Mesendoderm (in vitro differentiated cells): Measurements from ENCODE around the gene NTRK2.

Experiments
- DNase-seq: peaks from one replicate; pipeline ENCODE4 v3.0.0; 2013
- H2AK5ac ChIP-seq: 2 replicates; pipeline ENCODE4 v1.6.1; 2013; ENCODE audit warnings: low read length, inconsistent platforms
- H2BK120ac ChIP-seq: 2 replicates; pipeline ENCODE4 v1.6.1; 2013; ENCODE audit warnings: low read depth, mild to moderate bottlenecking, low read length, moderate library complexity, mixed read lengths
- H2BK15ac ChIP-seq: replicated peaks from 2 replicates; pipeline ENCODE4 v1.6.1; 2013; ENCODE audit warnings: low read depth, mild to moderate bottlenecking, moderate library complexity
- H2BK5ac ChIP-seq: 2 replicates; pipeline ENCODE4 v1.6.1; 2013; ENCODE audit warnings: low read length, inconsistent platforms
- H3K18ac ChIP-seq: 2 replicates; pipeline ENCODE4 v1.6.1; 2013; ENCODE audit warnings: mild to moderate bottlenecking, low read length, mixed read lengths
- H3K23ac ChIP-seq: one replicate; pipeline ENCODE4 v1.6.1; 2013; ENCODE audit warnings: low read length
- H3K27ac ChIP-seq: 2 replicates; pipeline ENCODE4 v1.5.1; 2013; ENCODE audit warnings: low read depth, mild to moderate bottlenecking, inconsistent platforms, low read length, moderate library complexity
- H3K27me3 ChIP-seq: 2 replicates; pipeline ENCODE4 v1.6.1; 2013; ENCODE audit warnings: low read length, control low read depth, mild to moderate bottlenecking, inconsistent platforms; ENCODE audit not compliant: insufficient read depth, poor library complexity
- H3K36me3 ChIP-seq: 2 replicates; pipeline ENCODE4 v1.6.1; 2013; ENCODE audit warnings: low read length, inconsistent platforms; ENCODE audit not compliant: control insufficient read depth, insufficient read depth
- H3K4ac ChIP-seq: one replicate; pipeline ENCODE4 v1.6.1; 2013; ENCODE audit warnings: low read depth, mild to moderate bottlenecking, low read length, moderate library complexity
- H3K4me1 ChIP-seq: 2 replicates; pipeline ENCODE4 v1.6.1; 2013; ENCODE audit warnings: low read depth, low read length, inconsistent platforms; ENCODE audit not compliant: control insufficient read depth
- H3K4me2 ChIP-seq: 2 replicates; pipeline ENCODE4 v1.6.1; 2013; ENCODE audit warnings: low read length
- H3K4me3 ChIP-seq: 2 replicates; pipeline ENCODE4 v1.5.1; 2013; ENCODE audit warnings: mild to moderate bottlenecking, low read length
- H3K56ac ChIP-seq: one replicate; pipeline ENCODE4 v1.6.1; 2013; ENCODE audit warnings: low read length
- H3K79me1 ChIP-seq: 2 replicates; pipeline ENCODE4 v1.6.1; 2013; ENCODE audit warnings: low read length, inconsistent platforms
- H3K79me2 ChIP-seq: 2 replicates; pipeline ENCODE4 v1.6.1; 2013; ENCODE audit warnings: mild to moderate bottlenecking, low read length; ENCODE audit not compliant: control insufficient read depth, insufficient read depth
- H3K9ac ChIP-seq: 2 replicates; pipeline ENCODE4 v1.6.1; 2013; ENCODE audit warnings: low read length, inconsistent platforms
- H4K5ac ChIP-seq: one replicate; pipeline ENCODE4 v1.6.1; 2013; ENCODE audit warnings: low read length
- H4K8ac ChIP-seq: one replicate; pipeline ENCODE4 v1.6.1; 2013; ENCODE audit warnings: low read depth, mild to moderate bottlenecking, control low read depth, low read length, moderate library complexity
- WGBS: extraction: QIAGEN DNeasy Blood & Tissue Kit; methylation state at CpG from one replicate; pipeline ENCODE4 v1.1.7; 2013; ENCODE audit warnings: low lambda C conversion rate, missing lambda C conversion rate; ENCODE audit not compliant: insufficient coverage; ENCODE audit errors: extremely low coverage; 5-methylcytosine and 5-hydroxymethylcytosine counted together

Gene NTRK2

DNA sequence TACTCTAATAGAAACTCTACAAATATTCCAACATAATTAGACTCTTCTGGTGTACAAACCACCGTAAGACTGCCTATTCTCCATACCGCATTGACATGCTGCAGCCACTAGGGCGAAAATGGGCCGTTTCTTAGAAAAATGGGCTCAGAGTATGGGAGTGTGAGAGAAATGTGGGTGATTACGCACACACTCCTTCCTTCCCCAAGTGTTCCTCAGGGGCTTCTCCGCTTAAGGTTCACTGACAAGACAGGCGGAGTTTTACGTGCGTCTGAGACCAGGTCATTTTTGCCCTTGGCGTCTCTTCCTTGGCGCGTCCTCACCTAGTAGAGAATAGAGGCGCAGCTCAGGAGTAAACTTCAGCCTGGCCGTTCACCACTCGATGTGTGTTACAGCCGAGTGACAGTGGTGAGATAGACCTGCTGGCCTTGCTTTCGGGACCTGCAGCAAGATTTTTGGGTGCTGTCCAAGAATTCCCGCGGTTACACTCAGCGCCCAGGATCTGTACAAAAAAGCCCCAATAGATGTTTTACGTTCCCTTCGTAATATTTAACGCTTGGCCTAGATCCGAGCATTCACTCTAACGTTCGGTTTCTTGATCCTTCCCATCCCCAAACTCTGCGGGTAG, 1.8 kb upstream of the NTRK2 start:
- Histone ChIP-seq H2AK5ac (no peak overlapping the region), H3K18ac (no peak overlapping the region), H2BK15ac (no peak overlapping the region), H3K4ac (no peak overlapping the region), H3K56ac (no peak overlapping the region), H3K27ac (no peak overlapping the region), H3K36me3 (no peaks in the 10 kb centered on the region), H2BK120ac (no peak overlapping the region), H4K8ac (no peak overlapping the region), H2BK5ac (no peak overlapping the region), H3K27me3 (peaks cover 22% of the 10 kb centered on the region), H3K9ac (peak overlapping the region; percentile 6), H3K4me3 (no peak overlapping the region), H3K23ac (no peak overlapping the region), H3K79me1 (no peaks in the 10 kb centered on the region), H3K79me2 (no peaks in the 10 kb centered on the region), H3K4me1 (peaks cover 2% of the 10 kb centered on the region), H3K4me2 (peak overlapping the region; percentile 43), H4K5ac (no peak overlapping the region)
- DNase-seq: peak; percentile 51
- no CpG with 5 or more reads among the region's 27 CpGs for WGBS

DNA sequence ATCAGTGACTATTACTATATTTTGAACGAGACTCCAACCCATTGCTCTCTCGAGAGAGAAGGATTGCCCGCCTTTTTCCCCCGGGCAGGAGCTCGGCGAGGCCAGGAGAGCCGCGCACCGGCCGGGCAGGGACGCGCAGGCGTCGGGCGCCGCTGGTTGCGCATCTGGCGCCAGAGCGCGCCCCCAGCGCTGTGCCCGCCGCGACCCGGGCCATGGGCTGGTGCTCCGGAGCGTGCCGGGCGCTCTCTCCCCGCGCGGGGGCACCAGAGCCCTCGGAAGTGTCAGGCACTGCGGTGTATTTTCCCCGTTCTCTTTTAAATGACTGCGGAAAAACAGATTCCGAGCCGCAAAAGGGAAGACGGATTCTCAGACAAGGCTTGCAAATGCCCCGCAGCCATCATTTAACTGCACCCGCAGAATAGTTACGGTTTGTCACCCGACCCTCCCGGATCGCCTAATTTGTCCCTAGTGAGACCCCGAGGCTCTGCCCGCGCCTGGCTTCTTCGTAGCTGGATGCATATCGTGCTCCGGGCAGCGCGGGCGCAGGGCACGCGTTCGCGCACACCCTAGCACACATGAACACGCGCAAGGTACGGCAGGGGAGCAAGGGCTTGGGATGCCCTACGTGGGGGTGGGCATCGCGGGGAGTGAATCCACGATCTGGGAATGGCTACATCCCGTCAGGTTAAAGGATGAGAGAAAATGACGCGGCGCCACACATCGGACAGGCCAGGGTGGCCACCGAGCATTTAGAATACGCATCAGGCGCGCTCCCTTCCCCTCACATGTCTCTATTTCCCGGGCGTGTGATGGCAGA, 1.1 kb upstream of the NTRK2 start:
- Histone ChIP-seq H3K4me2 (peak overlapping the region; percentile 54), H3K27me3 (peaks cover 22% of the 10 kb centered on the region), H3K4ac (no peak overlapping the region), H3K4me3 (no peak overlapping the region), H2BK15ac (no peak overlapping the region), H3K56ac (peak overlapping the region; percentile 67), H2BK5ac (no peak overlapping the region), H4K5ac (no peak overlapping the region), H3K36me3 (no peaks in the 10 kb centered on the region), H3K23ac (no peak overlapping the region), H3K27ac (no peak overlapping the region), H3K79me2 (no peaks in the 10 kb centered on the region), H3K4me1 (peaks cover 2% of the 10 kb centered on the region), H2BK120ac (no peak overlapping the region), H3K79me1 (no peaks in the 10 kb centered on the region), H3K18ac (no peak overlapping the region), H2AK5ac (no peak overlapping the region), H4K8ac (no peak overlapping the region), H3K9ac (peak overlapping the region; percentile 44)
- no CpG with 5 or more reads among the region's 76 CpGs for WGBS
- peak; percentile 87 for DNase-seq

DNA sequence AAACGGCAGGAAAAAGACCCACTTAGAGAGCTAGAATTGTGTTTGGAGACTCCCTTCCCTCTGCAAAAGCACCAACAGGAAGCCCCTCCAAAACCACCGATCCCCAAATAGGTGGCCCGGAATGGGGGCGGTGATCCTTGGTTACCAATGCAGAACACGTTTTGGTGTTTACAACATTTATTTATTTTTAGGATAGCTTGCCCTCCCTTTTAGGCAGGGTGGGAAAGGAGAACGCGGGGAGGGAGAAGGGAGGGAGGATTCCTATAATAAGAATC, 579 bp upstream of the NTRK2 start:
- Histone ChIP-seq H3K9ac (no peak overlapping the region), H3K36me3 (no peaks in the 10 kb centered on the region), H2BK15ac (no peak overlapping the region), H4K8ac (no peak overlapping the region), H2AK5ac (no peak overlapping the region), H3K23ac (no peak overlapping the region), H3K4ac (no peak overlapping the region), H3K56ac (no peak overlapping the region), H3K4me3 (no peak overlapping the region), H3K27ac (no peak overlapping the region), H2BK120ac (no peak overlapping the region), H2BK5ac (no peak overlapping the region), H3K27me3 (peaks cover 22% of the 10 kb centered on the region), H3K79me2 (no peaks in the 10 kb centered on the region), H3K4me2 (peak overlapping the region; percentile 54), H4K5ac (no peak overlapping the region), H3K79me1 (no peaks in the 10 kb centered on the region), H3K4me1 (peaks cover 2% of the 10 kb centered on the region), H3K18ac (no peak overlapping the region)
- DNase-seq: no peak
- WGBS: no CpG with 5 or more reads among the region's 7 CpGs

DNA sequence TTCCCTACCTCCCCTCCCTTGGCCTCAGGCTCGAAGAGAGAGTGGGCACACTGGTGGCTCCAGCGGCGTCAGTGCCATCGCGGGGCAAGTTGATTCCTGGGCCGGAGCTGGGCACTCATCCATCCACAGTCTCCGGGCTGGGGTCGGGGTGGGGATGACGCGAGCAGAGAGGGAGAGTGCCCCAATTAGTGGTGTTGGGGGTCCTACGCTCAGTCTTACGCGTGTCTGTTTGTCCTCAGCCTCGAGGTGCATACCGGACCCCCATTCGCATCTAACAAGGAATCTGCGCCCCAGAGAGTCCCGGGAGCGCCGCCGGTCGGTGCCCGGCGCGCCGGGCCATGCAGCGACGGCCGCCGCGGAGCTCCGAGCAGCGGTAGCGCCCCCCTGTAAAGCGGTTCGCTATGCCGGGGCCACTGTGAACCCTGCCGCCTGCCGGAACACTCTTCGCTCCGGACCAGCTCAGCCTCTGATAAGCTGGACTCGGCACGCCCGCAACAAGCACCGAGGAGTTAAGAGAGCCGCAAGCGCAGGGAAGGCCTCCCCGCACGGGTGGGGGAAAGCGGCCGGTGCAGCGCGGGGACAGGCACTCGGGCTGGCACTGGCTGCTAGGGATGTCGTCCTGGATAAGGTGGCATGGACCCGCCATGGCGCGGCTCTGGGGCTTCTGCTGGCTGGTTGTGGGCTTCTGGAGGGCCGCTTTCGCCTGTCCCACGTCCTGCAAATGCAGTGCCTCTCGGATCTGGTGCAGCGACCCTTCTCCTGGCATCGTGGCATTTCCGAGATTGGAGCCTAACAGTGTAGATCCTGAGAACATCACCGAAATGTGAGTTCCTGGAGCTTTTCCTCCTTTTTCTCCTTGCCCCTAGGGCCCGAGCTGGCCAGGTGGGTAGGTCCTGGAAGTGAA, 861 bp downstream of the NTRK2 start:
- Histone ChIP-seq H3K56ac (peak overlapping the region; percentile 40), H4K8ac (no peak overlapping the region), H3K18ac (no peak overlapping the region), H3K79me2 (no peaks in the 10 kb centered on the region), H4K5ac (no peak overlapping the region), H3K4ac (no peak overlapping the region), H2BK15ac (no peak overlapping the region), H2BK120ac (no peak overlapping the region), H3K27ac (no peak overlapping the region), H3K4me1 (peaks cover 2% of the 10 kb centered on the region), H2BK5ac (no peak overlapping the region), H3K9ac (no peak overlapping the region), H2AK5ac (no peak overlapping the region), H3K36me3 (no peaks in the 10 kb centered on the region), H3K27me3 (peaks cover 22% of the 10 kb centered on the region), H3K4me2 (peak overlapping the region; percentile 65), H3K4me3 (no peak overlapping the region), H3K79me1 (no peaks in the 10 kb centered on the region), H3K23ac (no peak overlapping the region)
- peak; percentile 56 for DNase-seq
- no CpG with 5 or more reads among the region's 67 CpGs for WGBS

DNA sequence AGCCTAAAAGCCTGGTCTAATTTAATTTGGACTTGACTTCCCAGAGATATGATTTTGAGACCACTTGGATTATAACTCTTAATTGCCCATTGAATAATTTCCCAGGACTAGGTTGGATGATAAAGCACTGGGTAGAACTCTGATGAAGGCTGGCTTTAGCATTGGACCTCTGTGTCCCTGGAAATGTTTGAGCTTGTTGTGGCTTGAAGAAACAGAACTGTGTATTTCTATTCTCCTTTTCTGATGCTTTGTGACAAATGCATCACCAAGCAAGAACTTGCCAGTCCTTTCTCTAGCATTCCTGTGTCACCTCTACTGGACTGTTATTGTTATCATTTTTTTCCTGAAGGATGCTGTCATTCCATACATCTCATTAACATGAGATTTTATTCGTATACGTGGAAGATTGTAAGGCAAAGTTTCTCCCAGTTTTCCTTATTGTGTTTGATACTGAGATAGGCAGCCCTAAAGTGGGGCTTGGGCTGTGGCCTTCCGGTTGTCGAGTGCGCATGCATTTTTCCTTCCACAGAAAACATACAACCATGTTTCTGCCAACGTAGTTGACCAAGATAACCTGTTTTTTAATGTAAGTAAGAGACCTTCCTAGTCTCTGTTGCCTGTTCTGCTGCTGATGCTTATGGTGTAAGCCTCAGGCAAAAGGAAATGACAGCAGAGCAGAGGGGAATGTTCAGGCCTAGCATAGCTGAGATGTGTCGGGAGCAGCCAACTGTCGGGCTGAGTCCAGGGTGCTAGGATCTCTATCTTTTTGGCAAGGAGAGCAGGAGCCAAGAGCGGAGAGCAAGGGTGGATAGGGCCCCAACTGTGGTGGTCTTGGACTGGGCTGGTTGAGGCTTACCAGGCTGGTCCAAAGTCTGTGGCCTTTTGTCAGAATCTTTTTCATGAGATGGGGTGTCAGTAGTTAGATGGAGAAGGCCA, 2.3 kb downstream of the NTRK2 start:
- Histone ChIP-seq H3K4me3 (no peak overlapping the region), H3K27me3 (peaks cover 22% of the 10 kb centered on the region)
- WGBS: no CpG with 5 or more reads among the region's 9 CpGs

More for the DNA sequence above, 2.3 kb downstream of the NTRK2 start:
- Histone ChIP-seq H3K27ac (no peak overlapping the region), H4K8ac (no peak overlapping the region), H3K79me1 (no peaks in the 10 kb centered on the region), H2BK15ac (no peak overlapping the region), H3K4ac (no peak overlapping the region), H4K5ac (no peak overlapping the region), H2AK5ac (no peak overlapping the region), H3K9ac (no peak overlapping the region), H3K36me3 (no peaks in the 10 kb centered on the region), H3K4me1 (peaks cover 2% of the 10 kb centered on the region), H3K23ac (no peak overlapping the region), H3K18ac (no peak overlapping the region), H3K4me2 (no peak overlapping the region), H2BK5ac (no peak overlapping the region), H3K56ac (no peak overlapping the region), H3K79me2 (no peaks in the 10 kb centered on the region), H2BK120ac (no peak overlapping the region)
- DNase-seq: peak; percentile 8
